AG04450 (cell line): ENCODE data around the gene GZMH. TPM values are rescaled to one million over a fixed set of nuclear protein-coding genes. Genes with fewer than 3 reads are reported as not detected.
"Not testable (repeated sequence)": the region's sequence is repeated elsewhere in the genome, so short reads cannot be mapped to it uniquely, and the experiment has no call there.

Experiments
- CTCF ChIA-PET: fragments of 300-600, 350-600 bp; formaldehyde crosslinking; extraction: SDS; loops from one replicate; lab custom pipeline; 2022; ENCODE audit warnings: antibody characterized with exemption, inconsistent platforms; lab: Charles Lee
- POLR2A ChIA-PET: fragments of 350-600 bp; formaldehyde crosslinking; extraction: SDS; loops from one replicate; lab custom pipeline; 2021; ENCODE audit warnings: antibody characterized with exemption, inconsistent platforms; lab: Yijun Ruan, JAX
- DNase-seq: peaks from one replicate; pipeline ENCODE4 v3.0.0-alpha.2; 2011; ENCODE audit warnings: low read depth, low spot score
- H3K27ac ChIP-seq: one replicate; pipeline ENCODE4 v1.5.1; 2012; ENCODE audit warnings: low read depth, low read length, control low read depth
- H3K27me3 ChIP-seq: one replicate; pipeline ENCODE4 v1.6.0; 2012; ENCODE audit warnings: low read length; ENCODE audit not compliant: control insufficient read depth, insufficient read depth
- H3K4me3 ChIP-seq: 2 replicates; pipeline ENCODE4 v1.5.1; 2011; ENCODE audit warnings: mild to moderate bottlenecking, low read depth, low read length, control low read depth
- H3K9me3 ChIP-seq: 2 replicates; pipeline ENCODE4 v1.5.1; 2012; ENCODE audit warnings: low read length; ENCODE audit not compliant: control insufficient read depth, insufficient read depth
- CTCF ChIP-seq: IDR thresholded peaks from 2 replicates; pipeline ENCODE4 v1.5.1; 2011; ENCODE audit warnings: low read depth, low read length, control low read depth, inconsistent platforms
- polyA minus RNA-seq: library from RNA; depleted of rRNA, polyadenylated mRNA; stranded (reverse); fragments of >200 nt; gene quantifications from 2 replicates; pipeline ENCODE4 v1.2.3, GENCODE V29; 2011; rRNA and poly(A)+ RNA removed
- polyA plus RNA-seq: library from polyadenylated mRNA; depleted of rRNA; stranded (reverse); fragments of >200 nt; gene quantifications from 2 replicates; pipeline ENCODE4 v1.2.3, GENCODE V29; 2011; rRNA removed

Gene GZMH
- polyA plus RNA-seq, result not detected in 2 replicates
- polyA minus RNA-seq, result not detected in 2 replicates

- ChIA-PET CTCF (no interaction called here), POLR2A (no interaction called here)
- no peak for DNase-seq
- no peak within 1 kb of the TSS for H3K27ac ChIP-seq
- no peak within 1 kb of the TSS for H3K4me3 ChIP-seq
- peaks cover 5% of the 10 kb centered on the region for H3K9me3 ChIP-seq
- no peak for TF ChIP-seq CTCF
- no peaks in the 10 kb centered on the region for H3K27me3 ChIP-seq
Observed at GRCh38 chr14:24609655-24610344, at the start of gene GZMH. Gene GZMH (minus strand): TSS chr14:24609685. CDS start chr14:24609613, 72 bp downstream.

GRCh38 chr14:24648361-24648760 lies 38.9 kb upstream of the GZMH start:
- DNase-seq, H3K27me3 ChIP-seq, H3K27ac ChIP-seq, H3K9me3 ChIP-seq, CTCF ChIA-PET, H3K4me3 ChIP-seq, POLR2A ChIA-PET: not testable (repeated sequence)

- H3K27me3 ChIP-seq, result no peaks in the 10 kb centered on the region
- H3K9me3 ChIP-seq, result no peaks in the 10 kb centered on the region; the same call in 1 of the 2 replicates
- CTCF ChIA-PET, result no interaction called here
Observed at GRCh38 chr14:24639905-24640304, 30.4 kb upstream of the GZMH start.

GRCh38 chr14:24639270-24639669 lies 29.8 kb upstream of the GZMH start:
- DNase-seq, result no peak
- CTCF ChIA-PET, result no interaction called here

More at GRCh38 chr14:24639905-24640304, 30.4 kb upstream of the GZMH start:
- no peak overlapping the region for H3K27ac ChIP-seq
- no peak overlapping the region for H3K4me3 ChIP-seq
- no peak for DNase-seq
- POLR2A ChIA-PET, result no interaction called here
- TF ChIP-seq CTCF, result no peak

GRCh38 chr14:24634158-24634557 lies 24.7 kb upstream of the GZMH start, which contains the start of gene GZMB:
Gene GZMB (minus strand): TSS chr14:24634190. CDS start chr14:24634160, 30 bp downstream.
- no peak within 1 kb of the TSS for H3K4me3 ChIP-seq
- POLR2A ChIA-PET, result interaction anchor here (1.2 kb wide), 1 partner anchor 197 kb away, joined by 3 read pairs; no protein-coding TSS in a partner anchor
- DNase-seq, result no peak

More at GRCh38 chr14:24639270-24639669, 29.8 kb upstream of the GZMH start:
- TF ChIP-seq CTCF, result no peak
- POLR2A ChIA-PET, result no interaction called here
- Histone ChIP-seq H3K9me3 (no peaks in the 10 kb centered on the region; the same call in 1 of the 2 replicates), H3K27ac (no peak overlapping the region), H3K4me3 (no peak overlapping the region), H3K27me3 (no peaks in the 10 kb centered on the region)

More at GRCh38 chr14:24634158-24634557, 24.7 kb upstream of the GZMH start, which contains the start of gene GZMB:
- TF ChIP-seq CTCF, result no peak
- H3K27ac ChIP-seq, result no peak within 1 kb of the TSS
- CTCF ChIA-PET, result no interaction called here
- H3K27me3 ChIP-seq, result no peaks in the 10 kb centered on the region
- H3K9me3 ChIP-seq, result peaks cover 15% of the 10 kb centered on the region
